Stimulated activated CD8-positive, alpha-beta memory T cell treated with anti-CD3 and anti-CD28 coated beads, Interleukin-15, amount 100 ng/mL, for 48 hours (primary cell): ENCODE data around the gene TRAF3.

ENCODE experiments used
- DNase-seq, 2 donors: peaks; one replicate each; pipeline ENCODE4 v3.0.0-alpha.2; 2020; ENCODE audit warnings: low read depth in 2 of 2

The TRAF3 gene

DNA sequence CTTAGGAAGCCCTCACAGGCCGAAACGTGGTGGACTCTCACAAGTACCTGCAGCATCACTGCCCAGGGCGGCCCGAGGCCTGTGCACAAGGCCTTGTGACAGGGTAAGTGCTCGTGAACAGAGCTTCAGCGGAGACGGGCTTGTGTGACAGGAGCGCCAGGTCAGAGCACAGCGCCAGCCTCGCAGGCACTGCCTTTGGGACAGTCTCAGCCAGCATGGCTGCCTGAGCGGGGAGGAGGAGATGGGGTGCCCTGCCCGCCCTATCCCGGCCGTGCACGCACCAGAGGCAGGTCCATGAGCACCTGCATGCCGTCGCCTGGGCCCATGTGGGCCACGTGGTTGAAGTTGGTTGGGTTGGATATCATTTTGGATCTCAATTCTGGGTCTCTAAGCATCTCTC, 162.1 kb downstream of the TRAF3 start:
- no peak for DNase-seq

DNA sequence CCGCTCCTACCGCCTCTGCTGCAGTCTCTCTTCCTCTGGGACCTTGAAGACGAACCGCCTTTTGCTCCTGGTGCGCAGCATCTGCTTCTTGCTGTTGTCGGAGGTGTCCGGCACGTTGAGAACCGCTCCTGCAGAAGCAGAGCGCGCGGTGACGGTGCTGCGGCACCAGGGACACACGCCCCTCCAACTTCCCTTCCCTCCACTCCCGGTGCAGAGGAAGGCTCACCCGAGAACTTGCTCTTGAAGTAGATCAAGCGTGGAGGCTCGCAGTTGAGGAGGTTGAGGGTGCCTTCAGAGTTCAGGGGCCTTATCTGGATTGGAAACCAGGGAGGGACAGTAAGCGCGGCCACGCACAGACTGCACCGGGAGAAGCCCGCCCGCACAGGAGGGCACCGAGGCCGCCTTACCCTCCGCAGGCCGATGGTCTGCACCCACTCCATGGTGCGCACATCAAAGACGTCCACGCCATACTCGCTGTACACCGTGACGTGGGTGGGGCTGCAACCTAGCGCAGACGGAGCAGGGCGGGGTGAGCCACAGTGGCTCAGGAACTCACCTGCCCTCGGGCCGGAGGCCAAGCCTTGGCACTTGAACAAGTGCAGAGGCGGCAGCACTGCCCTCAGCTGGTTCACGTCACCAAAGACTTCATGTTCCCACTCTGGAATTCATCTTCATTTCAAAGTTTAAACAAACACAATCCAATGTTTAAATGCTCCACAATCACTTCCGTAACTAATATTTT, 162.7 kb downstream of the TRAF3 start:
- DNase-seq, result no peak

DNA sequence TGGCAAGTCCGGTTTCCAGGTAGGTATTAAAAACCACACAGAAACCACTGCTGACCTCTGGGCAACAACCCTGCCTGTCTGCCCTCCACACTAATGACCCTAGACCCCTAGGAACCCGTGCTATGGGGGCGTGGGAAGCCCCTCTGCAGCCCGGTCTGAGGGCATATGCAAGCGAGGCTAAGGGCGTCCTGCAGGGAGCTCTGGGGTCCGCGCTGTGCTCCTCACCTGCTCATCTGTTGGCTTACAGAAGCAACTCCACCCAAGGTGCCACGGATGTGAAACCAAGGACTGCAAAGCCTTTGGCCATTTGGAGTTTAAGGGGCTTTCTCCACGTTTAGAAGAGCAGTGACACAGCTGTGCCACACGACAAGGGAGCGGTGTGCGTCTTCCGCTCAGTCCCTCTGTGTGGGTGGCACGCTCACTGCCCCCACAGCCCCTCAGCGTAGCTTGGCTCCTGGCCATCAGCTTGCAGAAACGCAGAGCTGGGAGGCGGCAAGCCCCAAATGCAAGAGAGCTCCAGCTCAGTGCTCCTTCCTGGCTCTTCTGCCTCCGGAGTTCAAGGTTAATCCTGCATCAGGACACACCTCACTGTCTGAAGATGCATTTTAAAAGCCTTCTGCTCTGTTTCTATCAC, 163.6 kb downstream of the TRAF3 start:
- DNase-seq, result no peak

DNA sequence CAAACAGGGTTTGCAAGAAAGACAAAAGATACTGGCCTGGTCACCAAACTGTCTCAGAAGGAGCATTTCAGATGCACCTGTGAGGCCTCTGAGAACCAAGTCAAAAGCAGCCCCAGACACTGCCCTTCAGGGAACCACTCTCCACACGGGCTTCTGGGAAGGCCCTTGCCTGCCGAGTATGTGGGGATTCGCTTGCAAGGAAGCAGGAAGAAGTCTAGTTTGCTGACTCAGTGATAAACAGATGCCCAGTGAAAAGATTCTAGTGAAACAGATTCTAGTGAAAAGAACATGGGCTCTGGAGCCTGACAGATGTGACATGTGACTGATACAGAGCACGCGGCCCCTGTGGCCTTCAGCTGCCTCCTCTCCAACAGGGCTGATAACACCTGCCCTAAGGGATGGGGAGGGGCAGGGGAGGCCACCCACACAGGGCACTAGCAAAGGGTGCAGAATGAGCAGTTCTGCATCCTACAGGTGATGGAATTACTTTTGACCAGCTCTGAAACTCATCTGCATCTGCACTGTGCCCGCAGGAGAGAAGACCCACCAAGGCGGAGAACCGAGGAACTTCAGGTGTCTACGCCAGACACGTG, 164.3 kb downstream of the TRAF3 start:
- no peak for DNase-seq

DNA sequence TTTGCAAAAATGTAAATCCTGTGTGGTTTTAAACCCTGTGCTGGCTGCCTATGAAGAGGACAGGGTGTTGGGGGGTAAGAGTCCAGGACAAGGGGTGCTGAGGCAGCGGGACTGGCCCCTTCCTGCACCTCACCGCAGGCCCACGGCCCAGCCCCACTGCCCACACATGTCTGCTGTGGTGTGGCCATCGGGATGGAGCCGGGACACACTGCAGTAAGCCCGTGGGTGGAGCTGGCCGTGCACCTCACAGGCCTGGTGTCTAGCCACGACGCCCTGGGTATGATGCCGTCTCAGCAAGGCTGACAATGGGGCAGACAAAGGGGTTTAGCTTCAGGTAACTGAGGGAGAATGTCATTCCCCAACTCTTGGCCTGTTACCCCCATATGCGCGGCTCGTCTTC, 164.8 kb downstream of the TRAF3 start:
- no peak for DNase-seq

DNA sequence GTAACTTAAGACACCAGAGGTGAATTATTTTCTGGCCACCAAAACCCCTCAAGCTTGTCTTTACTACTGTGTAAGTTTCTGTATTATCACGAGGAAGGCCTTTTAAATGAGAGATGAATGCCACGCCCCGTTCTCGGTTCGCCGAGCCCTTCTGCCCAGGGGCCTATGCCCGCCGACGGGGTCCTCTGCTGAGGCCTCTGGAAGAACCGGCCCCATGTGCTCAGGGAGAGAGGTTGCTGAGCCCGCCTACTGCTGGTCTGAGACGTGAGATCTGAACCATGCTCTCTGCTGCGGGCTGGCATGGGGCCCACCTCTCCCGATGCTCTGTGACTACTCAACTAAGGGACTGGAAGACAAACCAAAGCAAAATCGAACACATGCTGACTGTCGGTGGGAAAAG, 166.2 kb downstream of the TRAF3 start:
- DNase-seq, result no peak

DNA sequence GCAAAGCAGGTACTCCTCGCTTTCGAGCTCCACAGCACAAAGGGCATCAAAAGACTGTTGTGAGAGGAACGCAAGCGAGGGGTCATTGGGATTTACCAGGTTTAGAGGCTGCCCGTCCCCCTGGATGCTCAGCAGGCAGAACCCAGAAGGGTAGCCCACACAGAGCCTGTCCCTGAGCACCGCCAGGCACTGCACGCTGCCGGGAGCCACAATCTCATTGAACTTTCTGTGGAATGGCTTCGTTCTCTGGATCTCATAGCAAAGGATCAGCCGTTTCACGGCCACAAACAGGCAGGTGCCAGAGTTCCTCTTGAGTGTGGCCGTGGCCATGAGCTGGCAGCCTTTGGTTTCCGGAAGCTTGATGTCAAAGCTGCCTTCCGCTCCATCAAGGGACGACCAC, 166.7 kb downstream of the TRAF3 start:
- DNase-seq, result no peak

DNA sequence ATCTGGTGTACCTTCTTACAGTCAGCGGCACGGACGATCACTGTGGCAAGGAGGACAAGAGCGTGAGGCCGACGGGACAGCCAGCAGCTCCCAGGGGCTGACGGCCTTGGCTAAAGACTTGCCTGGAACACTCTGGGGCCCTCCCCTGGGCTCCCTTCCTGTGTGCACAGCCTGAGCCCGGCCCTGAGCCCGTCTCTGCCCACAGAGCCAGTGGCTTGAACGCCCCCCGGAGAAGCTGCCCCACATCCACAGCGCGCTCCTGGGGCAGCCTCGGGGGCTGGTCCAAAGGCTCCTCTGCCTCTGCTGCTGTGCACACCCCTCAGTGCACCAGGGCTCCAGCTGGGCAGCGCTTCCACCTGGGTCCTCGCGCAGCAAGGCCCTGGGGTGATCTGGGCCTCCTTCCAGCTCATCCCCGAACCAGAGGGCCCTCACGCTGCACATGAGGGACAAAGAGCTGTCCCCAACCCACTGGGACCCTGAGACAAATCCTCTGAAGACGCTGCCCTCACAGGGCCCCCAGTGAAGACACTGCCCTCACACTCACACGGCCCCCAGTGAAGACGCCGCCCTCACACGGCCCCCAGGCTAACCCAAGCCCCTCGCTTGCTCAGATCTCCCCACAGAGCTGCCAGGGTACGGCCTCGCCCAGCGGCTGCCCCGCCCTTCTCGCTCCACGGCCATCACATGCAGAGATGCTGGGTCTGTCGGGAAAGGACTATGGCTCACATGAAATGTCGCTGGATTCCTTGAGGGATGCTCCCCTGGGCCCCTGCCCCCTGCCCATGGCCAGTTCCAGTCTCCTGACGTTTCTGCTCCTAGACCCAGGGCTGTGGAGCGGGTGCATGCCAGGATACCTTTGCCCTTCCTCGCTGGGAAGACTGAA, 167.4 kb downstream of the TRAF3 start:
- no peak for DNase-seq

DNA sequence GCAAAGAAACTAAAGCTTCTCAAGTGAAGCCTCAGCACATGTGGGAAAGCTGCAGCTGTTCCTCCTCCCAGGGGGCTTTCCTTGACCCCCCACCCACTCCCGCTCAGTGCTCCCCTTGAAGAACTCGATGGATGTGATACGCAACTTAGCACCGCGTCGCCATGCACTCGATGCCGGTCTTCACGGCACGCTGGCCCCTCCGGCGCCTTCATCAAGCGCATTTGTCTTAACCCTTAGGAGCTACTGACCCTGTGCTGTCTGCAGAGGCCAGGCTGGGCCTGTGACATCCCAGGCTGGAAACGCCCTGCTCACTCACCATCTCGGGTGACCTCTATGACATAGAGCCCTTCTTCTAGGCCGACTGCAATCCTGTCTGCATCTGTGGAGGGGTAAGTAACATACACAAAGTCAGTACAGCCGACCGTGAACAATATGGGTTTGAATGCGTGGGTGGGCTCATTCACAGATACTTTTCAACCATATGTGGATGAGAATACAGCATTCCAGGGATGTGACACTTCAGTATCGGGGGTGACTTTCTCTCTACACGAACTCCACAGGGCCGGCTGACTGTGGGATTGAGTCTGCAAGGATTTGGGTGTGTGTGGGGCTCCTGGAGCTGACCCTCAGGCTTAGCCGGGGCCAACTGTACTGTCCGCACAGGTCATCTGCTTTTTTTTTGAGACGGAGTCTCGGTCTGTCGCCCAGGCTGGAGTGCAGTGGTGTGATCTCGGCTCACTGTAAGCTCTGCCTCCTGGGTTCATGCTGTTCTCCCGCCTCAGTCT, 168.3 kb downstream of the TRAF3 start:
- DNase-seq, result no peak

DNA sequence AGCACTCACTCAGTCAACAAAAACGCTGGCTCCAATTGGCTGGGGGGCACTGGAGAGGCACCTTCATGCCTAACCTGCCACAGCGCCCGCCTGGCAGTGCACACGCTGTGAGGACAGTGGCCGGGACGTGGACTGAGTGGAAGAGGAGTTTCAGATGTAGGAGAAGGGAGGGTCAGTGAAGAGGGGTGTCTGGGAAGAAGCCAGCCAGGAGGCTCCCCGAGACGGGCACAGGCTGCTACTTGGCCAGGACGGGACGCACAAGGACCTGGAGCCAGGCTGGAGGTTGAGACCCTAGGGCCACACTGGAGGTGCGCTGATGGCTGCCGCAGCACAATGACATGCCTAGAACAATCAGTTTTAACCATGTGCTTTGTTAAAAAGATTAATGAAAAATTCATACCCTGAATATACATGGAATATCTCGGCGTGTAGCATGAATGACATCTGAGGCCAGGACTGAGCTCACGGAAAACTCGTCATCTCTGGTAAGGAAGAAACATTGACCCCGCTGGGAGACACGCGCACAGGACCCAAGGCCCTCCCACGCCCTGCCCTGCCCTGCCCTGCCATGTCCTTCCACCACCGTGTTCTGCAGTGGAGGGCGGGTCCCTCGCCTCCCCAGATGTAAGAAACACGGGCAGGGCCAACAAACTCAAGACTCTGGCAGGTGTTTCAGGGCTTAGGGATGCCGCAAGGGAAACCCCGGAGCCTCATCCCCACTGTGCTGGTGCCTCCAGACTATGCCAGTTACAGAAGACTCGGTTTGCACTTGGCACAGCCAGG, 170.3 kb downstream of the TRAF3 start:
- DNase-seq, result no peak

DNA sequence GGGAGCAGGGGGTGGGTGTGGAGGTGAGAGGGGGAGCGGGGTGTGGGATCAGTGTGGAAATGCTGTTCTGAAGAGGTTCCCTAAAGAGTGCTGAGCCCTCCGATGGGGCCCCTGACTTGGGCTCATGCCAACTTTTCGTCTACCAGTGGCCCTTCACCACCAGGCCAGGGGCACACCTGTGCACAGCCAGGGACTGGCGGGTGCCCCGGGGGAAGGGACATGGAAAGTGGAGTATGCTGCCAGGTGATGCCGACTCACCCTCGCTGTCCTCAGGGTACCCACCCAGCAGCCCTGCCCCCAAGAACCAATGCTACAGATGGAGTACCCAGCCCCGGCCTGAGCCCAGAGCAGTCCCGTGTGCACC, 171.4 kb downstream of the TRAF3 start:
- DNase-seq, result no peak

DNA sequence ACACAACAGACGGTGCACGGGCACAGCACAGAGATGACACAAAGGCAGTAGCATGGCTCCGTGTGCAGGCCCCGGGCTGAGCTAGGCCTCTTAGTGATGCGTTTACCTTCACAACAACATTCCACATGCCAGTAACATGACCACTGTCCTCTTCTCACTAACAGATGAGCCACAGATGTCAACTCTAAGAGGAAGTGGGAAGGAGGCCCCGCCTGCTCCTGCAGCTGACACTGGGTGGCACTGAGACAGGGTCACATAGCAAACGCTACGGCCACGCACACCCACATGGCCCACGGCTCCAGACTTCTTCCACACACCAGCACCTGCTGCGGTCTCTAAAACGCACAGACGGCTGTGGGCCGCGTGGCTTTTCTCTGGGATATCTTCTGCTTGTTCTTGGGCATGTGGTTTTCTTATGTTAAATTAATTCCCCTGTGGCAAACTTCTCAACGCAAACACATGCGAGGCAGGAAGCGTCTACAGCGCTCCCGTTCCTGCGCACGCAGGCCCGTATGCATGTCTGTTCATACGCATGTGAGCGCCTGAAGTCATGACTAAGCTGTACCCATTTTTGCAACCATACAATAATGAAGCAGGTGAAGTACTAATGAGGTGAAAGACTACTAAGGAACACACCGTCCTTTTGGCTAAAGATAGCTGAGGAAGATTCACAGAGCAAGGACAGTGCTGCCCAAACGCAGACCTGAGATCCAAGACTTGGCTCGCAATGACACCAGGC, 172.0 kb downstream of the TRAF3 start:
- no peak for DNase-seq

DNA sequence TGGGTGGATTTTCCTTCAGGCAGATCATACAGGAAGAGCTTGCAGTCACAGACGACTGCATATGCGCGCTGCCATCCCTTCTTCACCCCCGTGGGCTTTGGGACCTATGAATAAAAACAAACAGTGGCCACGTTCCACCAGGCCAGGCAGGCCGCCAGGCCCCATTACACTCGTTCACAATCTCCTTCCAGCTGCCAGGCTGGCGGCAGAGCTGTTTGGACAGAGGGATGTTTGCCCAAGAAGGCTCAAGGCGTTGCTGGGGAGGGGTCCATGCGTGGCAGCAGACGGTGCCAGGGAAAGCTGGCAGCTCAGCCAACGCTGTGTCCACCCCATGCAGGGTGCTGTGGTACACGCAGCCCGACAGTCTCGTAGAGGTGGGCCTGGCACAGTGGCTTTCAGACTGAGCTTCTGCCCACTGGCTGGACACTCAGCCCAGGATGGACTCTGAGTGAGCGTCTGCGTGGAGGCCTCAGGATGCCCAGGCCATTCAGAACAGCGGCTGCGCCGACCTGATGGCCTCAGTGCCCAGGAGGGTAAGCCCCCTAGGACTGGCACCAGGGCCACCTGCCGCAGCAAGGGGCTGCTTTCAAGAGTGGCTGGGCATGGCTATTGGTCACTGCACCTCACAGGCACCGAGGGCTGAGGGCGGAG, 172.7 kb downstream of the TRAF3 start:
- no peak for DNase-seq

DNA sequence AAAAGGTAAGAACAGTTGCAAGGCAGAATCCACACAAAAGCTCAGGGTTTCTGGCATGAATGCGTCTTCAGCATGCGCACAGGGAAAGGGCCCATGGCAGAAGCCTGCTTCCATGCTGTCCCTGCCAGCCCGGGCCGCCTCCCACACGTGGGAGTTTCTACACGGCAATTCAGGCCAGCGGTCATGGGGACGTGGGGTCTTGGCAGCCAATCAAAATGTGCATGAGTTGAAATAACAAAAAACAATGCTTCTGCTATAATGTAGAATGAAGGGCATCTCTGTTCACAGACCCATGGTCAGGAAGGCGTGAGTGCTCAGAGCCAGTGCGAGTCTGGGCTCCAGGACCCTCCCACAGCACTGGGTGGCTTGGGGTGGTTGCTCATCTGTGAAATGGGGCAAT, 173.8 kb downstream of the TRAF3 start:
- DNase-seq, result no peak

DNA sequence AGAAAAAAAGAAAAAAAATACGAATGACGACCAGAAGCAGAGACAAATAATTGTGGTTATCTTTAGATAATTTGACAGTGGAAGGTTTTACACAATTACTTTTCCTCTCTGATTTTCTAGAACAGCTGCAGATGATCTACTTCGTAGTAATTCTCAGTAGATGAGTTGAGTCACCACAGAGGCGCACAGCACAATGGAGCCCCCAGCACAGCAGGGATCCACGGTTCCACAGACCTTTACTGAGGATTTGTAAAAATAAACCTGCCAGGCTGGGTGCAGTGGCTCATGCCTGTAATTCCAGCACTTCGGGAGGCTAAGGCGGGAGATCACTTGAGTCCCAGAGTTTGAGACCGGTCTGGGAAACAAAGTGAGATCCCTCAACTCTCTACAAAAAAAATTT, 174.6 kb downstream of the TRAF3 start:
- no peak for DNase-seq

DNA sequence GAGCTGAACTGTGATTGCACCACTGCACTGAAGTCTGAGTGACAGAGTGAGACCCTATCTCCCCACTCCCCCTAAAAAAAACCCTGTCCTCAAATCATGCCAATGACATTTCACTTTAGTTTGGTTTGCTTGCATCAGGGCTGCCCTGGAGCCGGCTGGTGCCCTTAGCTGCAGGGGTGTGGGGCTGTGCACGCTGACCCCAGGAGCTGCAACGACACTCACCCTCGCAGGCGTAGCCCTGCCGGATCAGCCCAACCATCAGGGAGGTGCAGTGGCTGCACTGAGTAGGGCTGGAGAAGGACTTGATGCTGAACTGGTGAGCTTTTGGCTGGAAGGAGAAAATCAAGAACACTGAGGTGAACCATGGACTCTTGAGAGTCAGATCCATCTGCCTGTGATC, 175.0 kb downstream of the TRAF3 start:
- no peak for DNase-seq

DNA sequence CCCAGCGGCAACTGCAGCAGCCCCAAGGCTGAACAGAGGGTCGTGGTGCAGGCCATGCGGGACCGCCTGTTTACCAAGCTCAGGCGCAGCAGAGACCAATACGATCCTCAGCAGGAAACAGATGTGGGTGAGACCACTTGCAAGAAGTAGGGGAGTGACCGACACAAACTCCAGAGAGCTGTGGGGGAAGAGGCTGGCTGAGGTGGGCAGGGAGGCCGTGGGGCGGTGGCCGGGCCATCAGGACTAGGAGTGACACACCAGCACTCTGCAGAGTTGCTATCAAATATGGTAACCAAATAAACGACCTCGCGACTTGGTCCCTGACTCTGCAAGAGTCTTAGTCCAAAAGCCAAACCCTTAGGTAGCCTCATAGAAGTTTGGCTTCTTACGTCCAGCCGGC, 175.9 kb downstream of the TRAF3 start:
- no peak for DNase-seq

DNA sequence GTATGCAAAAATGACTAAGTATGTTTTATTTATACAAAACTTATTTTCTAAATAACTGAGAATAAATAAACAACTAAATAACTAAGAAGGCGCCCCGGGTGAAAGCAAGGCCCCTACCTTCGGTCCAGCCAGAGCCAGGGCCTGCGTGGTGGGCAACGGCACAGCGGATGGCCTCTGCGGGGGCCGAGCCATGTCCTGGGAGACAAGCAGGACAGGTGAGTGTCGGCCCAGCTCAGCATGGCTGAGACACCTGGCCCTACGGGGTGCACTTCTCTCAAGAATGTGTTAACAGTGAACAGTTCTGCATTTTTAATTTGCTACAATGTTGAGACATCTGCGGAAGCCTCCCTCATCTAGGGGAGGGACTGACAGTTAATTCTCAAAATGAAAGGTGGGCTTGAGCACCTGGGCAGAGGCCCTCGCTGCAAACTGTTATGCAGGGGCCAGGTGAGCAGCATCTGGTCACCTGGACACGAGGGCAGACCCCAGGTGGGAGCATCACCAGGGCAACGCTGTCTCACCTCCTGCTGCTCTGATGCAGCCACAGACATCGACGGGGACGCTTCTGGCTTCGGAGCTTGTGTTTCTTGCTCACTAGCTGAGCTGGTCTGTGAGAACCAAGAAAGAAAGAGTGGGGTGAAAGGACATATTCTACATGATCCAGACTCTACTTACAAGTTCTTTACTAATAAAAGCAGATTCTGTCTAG, 177.0 kb downstream of the TRAF3 start:
- no peak for DNase-seq
